GM21786 (cell line): ENCODE results near the gene BCAS3.
"Not testable (repeated sequence)": the region's sequence is repeated elsewhere in the genome, so short reads cannot be mapped to it uniquely, and the experiment has no call there.

ENCODE experiments used
- ATAC-seq: cut with Tn5 transposase; IDR thresholded peaks from one replicate; pipeline ENCODE4 v1.9.1; 2021; ENCODE audit not compliant: unreplicated experiment

The BCAS3 gene

DNA sequence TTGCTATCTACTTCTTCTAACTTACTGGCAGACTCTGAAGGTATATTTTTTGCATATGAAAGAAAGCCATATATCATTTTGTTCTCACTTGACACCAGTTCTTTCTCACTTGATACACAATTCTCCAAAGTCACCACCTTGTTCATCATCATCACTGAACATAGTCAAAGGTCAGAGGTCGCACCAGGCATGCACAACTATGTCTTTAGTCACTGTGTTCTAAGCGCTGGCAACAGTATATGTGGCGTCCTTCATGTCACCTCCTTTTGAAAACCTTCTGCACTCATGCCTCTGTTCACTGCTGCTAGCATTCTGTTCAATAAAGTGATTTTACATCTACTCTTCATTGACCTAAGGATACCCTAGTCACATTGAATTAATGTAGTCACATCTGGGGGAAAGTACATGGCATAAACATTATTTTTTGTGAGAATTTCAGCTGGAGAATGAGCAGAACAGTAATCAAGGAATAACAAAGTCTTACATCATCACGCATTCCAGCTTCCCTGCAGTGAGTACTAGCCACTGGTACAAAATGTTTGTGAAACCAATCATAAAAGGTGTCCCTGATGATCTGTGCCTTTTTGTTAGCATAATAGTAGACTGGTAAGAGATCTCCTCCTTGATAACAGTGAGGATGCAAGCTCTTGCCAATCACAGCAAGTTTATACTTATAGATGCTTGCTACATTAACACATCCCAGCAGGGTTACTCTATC, 754.1 kb downstream of the BCAS3 start:
- ATAC-seq, result no peak

DNA sequence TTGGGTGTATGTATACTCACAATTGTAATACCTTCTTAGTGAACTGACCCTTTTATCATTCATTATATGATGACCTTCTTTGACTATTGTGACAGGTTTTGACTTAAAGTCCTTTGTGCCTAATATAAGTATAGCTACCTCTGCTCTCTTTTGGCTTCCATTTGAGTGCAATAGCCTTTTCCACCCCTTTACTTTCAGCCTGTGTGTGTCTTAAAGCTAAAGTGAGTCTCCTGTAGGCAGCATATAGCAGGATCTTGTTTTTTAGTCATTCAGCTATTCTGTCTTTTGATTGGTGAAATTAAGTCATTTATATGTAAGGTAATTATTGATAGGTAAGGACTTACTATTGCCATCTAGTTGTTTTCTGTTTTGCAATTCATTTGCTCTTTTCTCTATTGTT, 758.6 kb downstream of the BCAS3 start:
- ATAC-seq, result no peak

DNA sequence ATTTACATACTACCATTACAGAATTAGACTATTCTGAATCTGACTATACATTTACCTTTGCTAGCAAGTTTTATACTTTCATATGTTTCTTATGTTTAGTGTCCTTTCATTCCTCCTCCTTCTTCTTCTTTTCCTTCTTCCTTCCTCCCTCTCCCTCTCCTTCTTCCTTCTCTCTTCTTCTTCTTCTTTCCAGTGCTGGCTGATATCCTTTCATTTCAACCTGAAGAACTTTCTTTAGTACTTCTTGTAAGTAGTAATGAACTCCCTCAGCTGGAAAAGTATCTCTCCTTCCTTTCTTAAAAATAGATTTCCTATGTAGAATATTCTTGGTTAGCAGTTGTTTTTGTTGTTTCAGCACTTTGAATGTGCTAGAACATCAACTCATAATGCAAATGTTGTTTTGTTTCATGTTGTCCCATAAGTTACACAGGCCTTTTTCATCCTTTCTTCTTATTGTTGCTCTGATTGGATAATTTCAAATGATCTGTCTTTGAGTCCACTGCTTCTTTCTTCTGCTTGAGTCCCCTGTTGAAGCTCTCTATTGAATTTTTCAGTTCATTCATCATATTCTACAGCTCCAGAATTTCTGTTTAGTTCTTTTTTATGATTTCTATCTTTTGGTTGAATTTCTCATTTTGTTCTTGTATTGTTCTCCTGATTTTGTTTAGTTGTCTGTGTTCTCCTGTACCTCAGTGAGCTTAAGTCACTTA, 759.5 kb downstream of the BCAS3 start:
- no peak for ATAC-seq

DNA sequence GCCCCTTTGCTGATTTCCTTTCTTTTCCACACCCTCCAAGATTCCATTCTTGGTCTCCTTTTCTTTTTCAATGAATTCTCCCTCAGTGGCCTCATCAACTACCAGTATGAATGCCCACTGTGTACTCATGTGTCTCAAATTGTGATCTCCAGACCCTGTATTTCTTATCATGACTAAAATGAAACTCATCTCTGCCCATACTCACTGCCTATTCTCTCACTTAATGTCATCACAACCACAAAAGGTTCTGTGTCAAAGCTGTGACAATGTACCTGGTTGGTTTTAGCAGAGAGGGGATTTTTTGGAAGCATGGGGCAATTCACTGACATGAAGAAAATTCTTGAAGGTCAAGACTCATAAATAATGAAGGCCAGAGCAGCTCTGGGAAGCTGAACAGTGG, 763.0 kb downstream of the BCAS3 start:
- ATAC-seq, result no peak

DNA sequence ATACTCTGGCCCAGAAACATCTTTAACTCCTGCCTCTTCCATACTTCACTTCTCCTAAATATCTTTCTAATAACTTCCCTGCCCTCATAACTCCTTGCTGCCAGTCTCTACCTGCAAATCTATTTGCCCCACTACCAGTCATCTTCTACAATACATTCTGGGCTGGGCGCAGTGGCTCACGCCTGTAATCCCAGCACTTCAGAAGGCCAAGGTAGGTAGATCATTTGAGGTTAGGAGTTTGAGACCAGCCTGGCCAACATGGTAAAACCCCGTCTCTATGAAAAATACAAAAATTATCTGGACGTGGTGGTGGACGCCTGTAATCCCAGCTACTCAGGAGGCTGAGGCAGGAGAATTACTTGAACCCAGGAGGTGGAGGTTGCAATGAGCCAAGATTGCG, 763.9 kb downstream of the BCAS3 start:
- not testable (repeated sequence) for ATAC-seq

DNA sequence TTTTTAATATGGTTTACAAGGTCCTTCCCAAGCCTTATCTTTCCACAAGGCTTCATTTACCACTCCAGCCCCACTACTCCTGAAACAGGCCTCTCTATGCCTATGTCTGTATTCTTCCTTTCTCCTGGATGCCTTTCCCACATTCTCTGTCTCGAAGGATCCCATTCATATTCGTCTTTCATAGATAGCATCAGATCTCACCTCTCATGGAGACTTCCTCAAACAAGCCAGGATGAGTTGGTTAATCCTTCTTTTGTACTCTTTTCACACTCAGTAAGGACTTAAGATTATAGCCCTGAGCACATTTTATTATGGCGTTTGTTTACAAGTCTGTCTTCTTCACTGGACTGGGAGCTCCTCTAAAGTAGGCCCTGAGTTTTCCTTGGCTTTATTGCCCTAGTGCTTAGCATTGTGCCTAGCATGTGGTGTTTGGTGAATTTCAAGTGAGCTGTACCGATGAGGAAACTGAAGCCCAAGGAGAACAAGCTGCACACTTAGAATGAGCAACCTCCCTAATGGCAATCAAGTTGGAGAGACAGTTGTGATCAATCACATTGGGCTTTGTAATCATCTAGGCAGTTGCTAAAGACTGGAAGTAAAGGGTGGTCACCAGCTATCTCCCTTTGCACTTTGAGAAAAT, 764.6 kb downstream of the BCAS3 start:
- no peak for ATAC-seq
